ENCODE results near the gene MRPL4.
A peak's percentile ranks its signal among the peaks of the same experiment; 100 is the strongest.

DNA sequence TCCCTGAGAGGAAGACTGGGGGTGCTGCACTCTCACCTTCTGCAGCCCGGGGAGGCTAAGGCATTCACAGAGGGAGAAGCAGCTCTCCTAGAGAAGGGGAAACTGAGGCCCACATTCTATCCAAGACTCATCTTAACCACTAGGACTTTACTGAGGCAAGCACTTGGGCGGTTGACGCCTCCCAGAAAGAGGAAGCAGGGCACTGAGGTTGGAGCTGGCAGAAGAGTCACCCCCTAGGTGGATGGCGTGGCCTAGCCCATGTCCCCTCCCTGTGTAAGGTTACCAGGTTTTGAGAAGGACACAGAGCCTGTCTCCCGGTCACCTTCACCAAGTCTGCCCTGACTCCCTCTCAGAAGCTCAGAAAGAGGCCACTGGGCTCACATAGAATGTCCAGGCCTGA is 23.6 kb upstream of the MRPL4 start:
- TF ChIP-seq MTA3 (IDR thresholded peaks at IDR 0.05; ENCODE audit: borderline replicate concordance, low read length) = no peak
- no peak for TF ChIP-seq CHD1 (IDR thresholded peaks at IDR 0.05; ENCODE audit: low read depth, low read length)
- peak; percentile 50; the same call in 1 of the 2 replicates for TF ChIP-seq SPI1 (IDR thresholded peaks at IDR 0.05; ENCODE audit: borderline replicate concordance, insufficient read depth, low read depth, low read length)
- TF ChIP-seq, protein P1, sequence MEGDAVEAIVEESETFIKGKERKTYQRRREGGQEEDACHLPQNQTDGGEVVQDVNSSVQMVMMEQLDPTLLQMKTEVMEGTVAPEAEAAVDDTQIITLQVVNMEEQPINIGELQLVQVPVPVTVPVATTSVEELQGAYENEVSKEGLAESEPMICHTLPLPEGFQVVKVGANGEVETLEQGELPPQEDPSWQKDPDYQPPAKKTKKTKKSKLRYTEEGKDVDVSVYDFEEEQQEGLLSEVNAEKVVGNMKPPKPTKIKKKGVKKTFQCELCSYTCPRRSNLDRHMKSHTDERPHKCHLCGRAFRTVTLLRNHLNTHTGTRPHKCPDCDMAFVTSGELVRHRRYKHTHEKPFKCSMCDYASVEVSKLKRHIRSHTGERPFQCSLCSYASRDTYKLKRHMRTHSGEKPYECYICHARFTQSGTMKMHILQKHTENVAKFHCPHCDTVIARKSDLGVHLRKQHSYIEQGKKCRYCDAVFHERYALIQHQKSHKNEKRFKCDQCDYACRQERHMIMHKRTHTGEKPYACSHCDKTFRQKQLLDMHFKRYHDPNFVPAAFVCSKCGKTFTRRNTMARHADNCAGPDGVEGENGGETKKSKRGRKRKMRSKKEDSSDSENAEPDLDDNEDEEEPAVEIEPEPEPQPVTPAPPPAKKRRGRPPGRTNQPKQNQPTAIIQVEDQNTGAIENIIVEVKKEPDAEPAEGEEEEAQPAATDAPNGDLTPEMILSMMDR (IDR thresholded peaks at IDR 0.05 in 2 of 3, conservative IDR thresholded peaks at IDR 0.05 in 1 of 3; ENCODE audit: control insufficient read depth in 2 of 3, extremely low read depth in 1 of 3, insufficient read depth in 1 of 3, low read depth in 3 of 3, low read length in 3 of 3) = no peak; a peak in 1 of 6 replicates

Data from GM12878 (cell line).